Umbilical cord (tissue), 2 donors: ENCODE results near the gene MRPS26. TPM values are rescaled to one million over a fixed set of nuclear protein-coding genes. Genes with fewer than 3 reads are reported as not detected.
A peak's percentile ranks its signal among the peaks of the same experiment; 100 is the strongest.
"Not testable (repeated sequence)": the region's sequence is repeated elsewhere in the genome, so short reads cannot be mapped to it uniquely, and the experiment has no call there.

Source experiments
- DNase-seq: peaks from one replicate; pipeline ENCODE4 v3.0.0-alpha.2; 2015; ENCODE audit warnings: low spot score
- total RNA-seq: library from RNA; depleted of rRNA; stranded (reverse); fragments of >200 nt; gene quantifications from one replicate; pipeline ENCODE4 v1.2.3, GENCODE V29; 2014; ENCODE audit warnings: low replicate concordance; ENCODE audit not compliant: insufficient read depth

MRPS26 gene
- total RNA-seq, 1 donor from 2014 or later: 30.6 TPM

- no peak for DNase-seq
Measured at GRCh38 chr20:3072530-3073250, 26.8 kb downstream of the MRPS26 start.

- DNase-seq: not testable (repeated sequence)
Measured at GRCh38 chr20:3073251-3073643, 27.4 kb downstream of the MRPS26 start.

- DNase-seq: no peak
Measured at GRCh38 chr20:3074812-3075211, 29.0 kb downstream of the MRPS26 start.

DNA sequence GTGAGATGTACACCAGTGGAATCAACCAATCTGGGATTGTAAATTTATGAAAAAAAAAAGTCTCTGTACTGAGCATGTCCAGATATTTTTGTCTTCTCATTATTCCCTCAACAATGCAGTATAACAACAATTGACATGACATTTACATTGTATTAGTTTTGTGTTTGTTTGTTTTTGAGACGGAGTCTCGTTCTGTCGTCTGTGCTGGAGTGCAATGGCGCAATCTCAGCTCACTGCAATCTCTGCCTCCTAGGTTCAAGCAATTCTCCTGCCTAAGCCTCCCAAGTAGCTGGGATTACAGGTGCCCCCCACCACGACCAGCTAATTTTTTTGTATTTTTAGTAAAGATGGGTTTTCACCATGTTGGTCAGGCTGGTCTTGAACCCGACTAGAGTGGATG lies 29.5 kb downstream of the MRPS26 start:
- DNase-seq: not testable (repeated sequence)

DNA sequence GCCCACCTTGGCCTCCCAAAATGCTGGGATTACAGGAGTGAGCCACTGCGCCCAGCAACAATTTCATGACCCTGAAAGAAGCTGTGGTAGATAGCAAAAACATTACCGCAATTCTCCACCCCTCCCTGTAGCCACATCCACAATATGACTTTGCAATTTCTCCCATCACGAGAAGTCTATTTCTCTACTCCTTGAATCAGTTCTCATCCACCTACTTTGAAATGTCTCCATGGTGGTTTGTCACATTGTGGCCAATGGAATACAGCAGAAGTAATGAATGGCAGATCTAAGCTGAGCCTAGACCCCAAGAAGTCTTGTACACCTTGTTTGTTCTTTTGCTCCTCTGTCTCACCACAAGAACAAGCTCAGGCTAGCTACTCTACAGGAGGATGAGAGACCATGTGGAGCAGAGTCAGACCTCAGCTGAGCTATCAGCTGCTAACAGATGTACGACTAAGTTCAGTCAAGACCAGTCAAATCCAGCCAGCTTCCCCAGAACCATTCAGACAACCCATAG lies 31.8 kb downstream of the MRPS26 start:
- no peak for DNase-seq

DNA sequence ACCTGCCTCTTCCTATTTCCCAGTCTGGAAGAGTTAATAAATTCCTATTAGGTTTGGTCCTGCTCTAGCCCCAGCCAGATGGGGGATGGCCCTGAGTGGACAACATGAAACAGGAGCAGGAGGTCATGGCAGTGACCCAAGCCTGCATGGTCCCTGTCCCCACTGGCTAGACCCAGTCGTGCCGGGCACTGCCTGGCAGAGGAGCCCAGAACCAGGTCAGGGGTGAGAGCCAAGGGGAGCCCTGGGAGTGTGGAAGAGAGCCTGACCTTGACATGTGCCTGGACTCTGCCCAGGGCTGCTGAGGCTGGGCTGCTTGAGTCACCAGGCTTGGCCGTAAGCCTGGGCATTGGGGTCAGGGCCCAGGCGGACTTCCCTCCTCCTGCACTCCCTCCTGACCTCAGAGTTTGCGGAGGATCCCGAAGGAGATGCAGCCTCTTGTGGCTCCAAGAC lies 35.1 kb downstream of the MRPS26 start:
- DNase-seq: no peak

- no peak for DNase-seq
Measured at GRCh38 chr20:3081641-3082040, 35.8 kb downstream of the MRPS26 start.

DNA sequence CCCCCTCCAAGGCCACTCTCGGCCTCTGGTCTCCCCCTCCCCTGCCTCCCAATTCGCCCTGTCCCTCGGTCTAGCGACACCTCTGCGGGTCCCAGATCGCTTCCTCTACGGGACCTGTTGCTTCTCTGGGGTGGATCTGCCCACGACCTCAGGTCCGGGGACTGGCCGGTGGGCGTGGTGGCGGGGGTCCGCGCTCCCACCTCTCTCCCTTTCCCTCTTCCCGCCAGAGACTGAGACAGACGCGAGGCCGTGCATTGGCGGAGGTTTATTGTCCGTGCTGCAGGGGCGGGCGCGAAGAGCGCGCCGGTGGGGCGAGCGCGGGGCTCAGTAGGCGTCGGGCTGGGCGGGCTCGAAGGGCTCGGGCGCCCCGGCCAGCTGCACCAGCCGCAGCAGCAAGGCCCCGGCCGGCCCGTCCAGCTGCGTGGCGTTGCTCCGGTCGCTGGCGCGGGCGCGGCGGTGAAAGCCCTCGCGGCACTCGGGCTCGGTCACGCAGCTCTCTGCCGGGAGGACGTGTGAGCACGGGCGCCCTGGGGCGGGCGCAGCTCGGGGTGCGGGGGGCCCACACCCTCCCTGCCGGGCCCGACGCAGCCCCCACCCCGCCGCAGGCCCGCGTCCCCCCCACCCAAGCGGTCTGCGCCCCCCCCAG lies 36.6 kb downstream of the MRPS26 start:
- DNase-seq: no peak

DNA sequence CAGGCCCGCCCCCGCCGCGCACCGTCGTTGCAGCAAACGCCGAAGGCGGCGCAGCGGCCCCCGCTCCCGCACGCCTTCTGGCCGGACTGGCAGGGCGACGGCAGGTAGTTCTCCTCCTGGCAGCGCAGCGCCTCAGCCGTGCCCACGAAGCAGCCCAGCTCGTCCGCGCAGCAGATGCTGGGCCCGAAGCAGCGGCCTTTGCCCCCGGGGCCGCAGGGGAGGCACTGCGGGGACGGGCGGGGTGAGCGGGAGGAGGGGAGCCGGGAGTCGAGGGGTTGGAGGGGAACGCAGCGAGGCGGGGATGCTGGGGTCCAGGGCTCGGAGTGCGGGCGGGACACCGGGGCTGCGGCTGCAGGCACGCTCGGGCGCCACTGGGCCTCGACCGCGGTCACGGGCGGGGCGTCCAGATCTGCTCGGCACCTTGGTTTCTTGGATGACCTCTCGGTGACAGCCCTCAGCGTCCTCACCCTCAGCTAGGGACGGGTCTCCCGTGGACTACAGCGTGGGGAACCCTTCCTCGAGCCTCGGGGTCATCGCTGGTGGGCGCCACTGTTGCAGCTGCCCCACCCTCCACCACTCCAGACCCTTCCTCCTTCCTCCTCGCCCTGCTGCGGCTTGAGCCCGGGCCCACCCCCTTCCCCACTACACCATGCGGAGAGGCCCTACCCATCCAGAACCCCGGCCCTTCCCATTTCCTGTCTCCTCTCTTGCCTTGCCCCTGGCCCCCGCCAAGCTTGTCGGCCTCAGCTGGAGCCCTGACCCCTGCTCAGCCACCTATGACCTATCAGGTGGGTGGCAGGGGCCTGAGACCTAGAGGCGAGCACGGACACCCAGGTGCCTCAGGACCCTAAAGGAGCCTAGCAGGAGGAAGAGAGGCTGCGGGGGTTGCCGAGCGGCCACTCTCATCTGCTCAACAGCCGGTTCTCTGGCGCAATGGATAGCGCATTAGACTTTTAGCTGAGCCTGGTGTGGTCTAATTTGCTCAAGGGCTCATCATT lies 37.4 kb downstream of the MRPS26 start:
- no peak for DNase-seq

DNA sequence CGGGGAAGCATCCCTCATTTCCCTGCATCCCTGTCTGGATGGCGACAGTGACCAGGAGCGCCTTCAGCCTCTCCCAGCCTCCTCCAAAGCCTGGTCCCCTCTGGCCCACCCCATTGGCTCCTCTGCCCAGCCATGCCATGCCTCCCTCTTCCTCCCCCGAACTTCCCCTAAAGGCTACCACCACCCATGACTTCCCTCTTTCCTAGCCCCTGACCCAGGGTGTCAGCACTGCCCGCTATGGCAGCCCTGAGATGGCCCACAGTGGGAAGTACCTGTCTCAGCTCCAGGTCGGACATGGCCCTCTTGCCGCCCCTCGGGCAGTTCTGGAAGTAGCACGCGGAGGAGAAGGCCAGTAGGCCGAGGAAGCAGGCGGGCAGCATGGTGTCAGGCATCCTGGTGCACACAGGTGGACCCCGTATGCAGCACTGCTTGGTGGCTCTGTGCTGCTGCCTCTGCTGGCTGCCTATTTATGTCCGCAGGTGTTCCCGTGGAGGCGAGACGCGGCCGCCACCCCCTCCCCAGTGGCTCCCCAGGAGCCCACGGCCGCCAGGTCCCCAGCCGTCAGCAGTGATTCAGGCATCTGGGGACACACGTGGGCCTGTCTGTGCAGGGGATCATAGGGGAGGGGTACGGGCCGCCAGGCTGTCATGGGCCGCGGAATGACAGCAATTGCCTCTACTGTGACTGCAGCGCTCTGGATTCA lies 38.6 kb downstream of the MRPS26 start, which contains the start of gene AVP:
Gene AVP, minus strand, starts transcription at position 442 of the 703 bp plus-strand sequence. Its CDS starts 50 bp downstream, at position 392.
- no peak for DNase-seq

DNA sequence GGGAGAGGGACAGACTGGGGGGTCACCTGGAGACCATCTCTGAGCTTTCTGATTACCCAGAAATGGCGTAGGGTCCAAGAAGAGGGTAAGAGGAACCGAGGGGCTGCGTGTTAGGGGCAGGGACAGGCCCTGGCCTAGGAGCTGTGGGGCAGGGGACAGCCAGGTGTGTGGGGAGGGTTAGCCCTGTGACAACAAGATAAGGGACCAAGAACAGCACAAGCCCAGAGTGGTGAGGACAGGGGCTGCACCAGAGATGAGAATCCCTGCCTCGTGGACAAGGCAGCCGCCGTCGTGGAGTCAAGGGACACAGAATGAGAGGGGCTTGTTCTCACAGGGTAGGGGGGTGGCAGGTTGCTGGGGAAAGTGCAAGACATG lies 39.1 kb downstream of the MRPS26 start:
- DNase-seq: no peak

DNA sequence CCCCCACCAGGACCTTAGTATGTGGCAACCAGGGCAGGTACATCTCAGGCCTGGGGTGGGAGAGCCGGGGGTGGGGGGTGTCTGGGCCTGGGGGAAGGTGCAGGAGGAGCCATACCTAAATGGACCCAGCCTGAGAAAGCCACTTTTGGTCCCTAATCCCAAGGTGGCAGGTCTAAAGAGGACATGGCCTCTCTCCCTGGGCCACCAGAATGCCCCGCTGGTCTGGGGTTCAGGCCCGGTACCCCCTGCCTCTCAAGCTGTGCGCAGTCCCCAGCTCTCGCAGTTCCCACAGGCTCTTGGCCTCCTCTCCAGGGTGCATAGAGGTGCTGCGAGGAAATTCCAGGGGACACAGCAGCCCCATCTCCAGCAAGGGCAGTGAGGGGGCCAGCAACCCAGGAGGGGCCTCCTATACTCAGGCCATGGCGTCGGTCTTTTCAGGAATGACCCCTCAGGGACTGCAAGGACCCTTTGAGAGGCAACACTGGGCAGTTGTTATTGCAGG lies 39.8 kb downstream of the MRPS26 start:
- no peak for DNase-seq

DNA sequence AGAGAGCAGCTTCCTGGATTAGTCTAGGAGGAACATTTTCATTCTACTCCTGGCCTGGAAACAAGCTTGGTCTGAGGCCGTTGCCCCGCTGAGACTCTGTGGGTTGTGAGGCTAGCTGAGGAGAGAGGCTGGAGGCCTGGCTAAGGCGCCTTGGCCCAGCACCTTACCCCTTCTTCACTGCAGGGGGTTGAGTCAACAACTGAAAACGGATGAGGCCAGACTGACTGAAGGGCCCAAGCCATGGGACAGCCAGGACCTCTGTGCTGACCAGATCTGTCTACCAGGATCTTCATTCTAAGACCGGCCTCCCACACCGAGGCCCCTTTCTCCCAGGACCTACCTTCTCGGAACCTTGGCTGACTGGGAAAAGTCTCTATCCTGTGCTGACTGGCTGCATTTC lies 42.2 kb downstream of the MRPS26 start:
- no peak for DNase-seq

DNA sequence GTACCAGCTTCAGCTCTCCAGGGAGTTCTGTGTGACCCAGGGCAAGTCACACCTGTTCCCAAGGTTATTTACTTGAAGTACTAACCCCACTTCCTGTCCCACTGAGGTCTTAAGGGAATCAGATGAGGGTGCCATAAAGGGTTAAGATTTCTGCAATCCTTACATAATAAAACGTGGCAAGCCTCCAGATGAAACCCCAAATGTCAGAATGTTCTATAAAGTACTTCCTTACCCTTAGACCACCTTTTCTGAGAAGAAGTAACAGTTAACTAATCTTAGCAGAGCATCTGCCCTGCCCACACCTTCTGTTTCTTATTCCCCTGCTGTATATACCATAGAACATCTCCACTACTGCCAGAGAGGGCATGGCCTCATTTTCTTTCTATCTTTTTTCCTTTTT lies 44.7 kb downstream of the MRPS26 start:
- DNase-seq: no peak

- peak; percentile 30 for DNase-seq
Measured at GRCh38 chr20:3092611-3093379, 46.9 kb downstream of the MRPS26 start.

DNA sequence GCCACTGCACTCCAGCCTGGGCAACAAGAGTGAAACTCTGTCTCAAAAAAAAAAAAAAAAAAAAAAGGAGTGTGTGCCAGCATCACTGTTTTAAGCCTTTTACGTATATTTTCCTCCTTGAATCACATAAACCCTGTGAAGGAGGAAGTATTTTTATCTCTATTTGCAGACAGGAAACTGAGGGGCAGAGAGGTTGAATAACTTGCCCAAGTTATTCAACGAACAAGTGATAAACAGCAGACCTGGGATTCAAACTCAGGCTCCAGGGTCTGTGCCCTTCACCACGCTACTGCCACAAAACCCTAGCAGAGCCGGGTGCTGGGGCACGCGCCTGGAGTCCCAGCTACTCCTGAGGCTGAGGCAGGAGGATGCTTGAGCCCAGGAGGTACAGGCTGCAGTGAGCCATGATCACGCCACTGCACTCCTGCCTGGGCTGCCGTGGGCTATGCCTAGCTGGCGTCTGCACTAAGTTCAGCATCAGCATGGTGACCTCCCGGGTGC lies 48.1 kb downstream of the MRPS26 start:
- DNase-seq: no peak

GRCh38 chr20:3094848-3095629 lies 49.2 kb downstream of the MRPS26 start:
- DNase-seq: no peak
